ENCODE results near the gene RRM2. TPM values are rescaled to one million over a fixed set of nuclear protein-coding genes. Genes with fewer than 3 reads are reported as not detected.

RRM2 gene
- total RNA-seq, 3 donors from 2014 or later (not counting 1 experiment from before 2014, with no cell fraction given) = 16.1 to 22.1 (median 18.5) TPM

GRCh38 chr2:10179422-10179821 lies 56.9 kb downstream of the RRM2 start:
- Mint-ChIP-seq H3K4me3 (no peak overlapping the region), H3K36me3 (no peaks in the 10 kb centered on the region), H3K9me3 (no peaks in the 10 kb centered on the region), H3K4me1 (no peaks in the 10 kb centered on the region), H3K27ac (no peak overlapping the region), H3K27me3 (ENCODE audit: low read depth in 2 of 2) (no peaks in the 10 kb centered on the region)
- DNase-seq (no peak), ATAC-seq (no peak)
- Histone ChIP-seq H3K27me3 (ENCODE audit: control insufficient read depth, insufficient read depth, low read length) (no peaks in the 10 kb centered on the region), H3K36me3 (ENCODE audit: control insufficient read depth, insufficient read depth, low read length) (no peaks in the 10 kb centered on the region), H3K9me3 (ENCODE audit: control insufficient read depth, insufficient read depth, low read length) (no peaks in the 10 kb centered on the region), H3K27ac (ENCODE audit: low read length) (no peak overlapping the region), H3K4me3 (ENCODE audit: low read length) (no peak overlapping the region), H3K4me1 (ENCODE audit: control insufficient read depth, insufficient read depth, low read length) (no peaks in the 10 kb centered on the region)
- TF ChIP-seq CTCF (IDR thresholded peaks at IDR 0.05) = no peak
- 82% methylated on average over 3 of the region's 3 CpGs for WGBS (ENCODE audit: insufficient coverage)
- intact Hi-C loops (cut with micrococcal nuclease) = no loop called here

DNA sequence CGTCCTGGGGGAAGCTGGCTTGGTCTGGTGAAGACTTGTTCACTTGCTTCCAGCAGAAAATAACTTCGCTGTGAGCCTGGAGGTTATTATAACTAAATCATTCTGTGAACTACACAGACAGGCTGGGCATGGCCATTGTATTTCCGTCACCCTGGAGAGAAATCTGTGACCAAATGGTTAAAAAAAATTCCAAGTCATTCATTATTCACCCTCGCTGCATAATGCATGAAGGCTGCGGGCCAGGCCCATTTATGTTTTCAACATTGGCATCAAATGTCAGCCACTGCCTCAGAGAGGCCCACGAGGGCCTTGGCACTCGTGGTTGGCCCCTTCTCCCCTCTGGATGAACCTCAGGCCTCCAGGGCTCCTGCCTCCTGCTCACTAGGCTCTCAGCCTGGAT lies 57.7 kb downstream of the RRM2 start:
- WGBS (ENCODE audit: insufficient coverage) = 95% methylated on average over 7 of the region's 7 CpGs
- Mint-ChIP-seq H3K9me3 (no peaks in the 10 kb centered on the region), H3K27me3 (ENCODE audit: low read depth in 2 of 2) (no peaks in the 10 kb centered on the region), H3K4me3 (no peak overlapping the region), H3K27ac (no peak overlapping the region), H3K4me1 (no peaks in the 10 kb centered on the region), H3K36me3 (no peaks in the 10 kb centered on the region)
- H3K4me1 ChIP-seq (ENCODE audit: control insufficient read depth, insufficient read depth, low read length) = no peaks in the 10 kb centered on the region
- no peak for TF ChIP-seq CTCF (IDR thresholded peaks at IDR 0.05)
- intact Hi-C loops (cut with micrococcal nuclease) = no loop called here
- H3K4me3 ChIP-seq (ENCODE audit: low read length) = no peak overlapping the region
- DNase-seq = no peak
- no peak for ATAC-seq
- no peak overlapping the region for H3K27ac ChIP-seq (ENCODE audit: low read length)
- H3K36me3 ChIP-seq (ENCODE audit: control insufficient read depth, insufficient read depth, low read length) = no peaks in the 10 kb centered on the region
- H3K27me3 ChIP-seq (ENCODE audit: control insufficient read depth, insufficient read depth, low read length) = no peaks in the 10 kb centered on the region
- H3K9me3 ChIP-seq (ENCODE audit: control insufficient read depth, insufficient read depth, low read length) = no peaks in the 10 kb centered on the region

Other genes with a start within 250 kb of the RRM2 start
- gene GRHL1, start 171.0 kb upstream of the RRM2 start, total RNA-seq = 1 to 10 TPM; 1.6 to 3.6 (median 3.2) TPM
- 10 to 100 TPM; 47.3 to 85.8 (median 49.3) TPM for gene KLF11, start 79.2 kb upstream of the RRM2 start, total RNA-seq
- not detected for gene CYS1, start 42.3 kb upstream of the RRM2 start, total RNA-seq
- gene HPCAL1, start 180.2 kb downstream of the RRM2 start, total RNA-seq = 10 to 100 TPM; 31.1 to 45.2 (median 39.8) TPM

Measured in natural killer cell (primary cell).